H9 (cell line): ENCODE data around the gene SMCHD1. TPM values are rescaled to one million over a fixed set of nuclear protein-coding genes. Genes with fewer than 3 reads are reported as not detected.
"Not testable (repeated sequence)": the region's sequence is repeated elsewhere in the genome, so short reads cannot be mapped to it uniquely, and the experiment has no call there.

Source experiments
- DNase-seq: peaks from one replicate; pipeline ENCODE4 v3.0.0-alpha.2; 2017
- H2AFZ ChIP-seq: one replicate; pipeline ENCODE4 v1.6.1; 2013; ENCODE audit warnings: mild to moderate bottlenecking, low read length, control low read depth, moderate library complexity
- H2AK5ac ChIP-seq: 2 replicates; pipeline ENCODE4 v1.6.1; 2013; ENCODE audit warnings: low read length, control low read depth, mixed read lengths; ENCODE audit not compliant: insufficient read length
- H2BK120ac ChIP-seq: one replicate; pipeline ENCODE4 v1.6.1; 2013; ENCODE audit warnings: low read depth, mild to moderate bottlenecking, low read length, control low read depth, inconsistent platforms; ENCODE audit not compliant: poor library complexity, severe bottlenecking
- H2BK12ac ChIP-seq: 2 replicates; pipeline ENCODE4 v1.6.1; 2013; ENCODE audit warnings: low read length, control low read depth, mixed read lengths, low read depth; ENCODE audit not compliant: insufficient read length
- H2BK15ac ChIP-seq: 2 replicates; pipeline ENCODE4 v1.6.1; 2013; ENCODE audit warnings: low read depth, low read length, control low read depth
- H2BK20ac ChIP-seq: one replicate; pipeline ENCODE4 v1.6.1; 2013; ENCODE audit warnings: low read depth, mild to moderate bottlenecking, low read length, control low read depth, inconsistent platforms; ENCODE audit not compliant: poor library complexity, severe bottlenecking
- H2BK5ac ChIP-seq: 2 replicates; pipeline ENCODE4 v1.6.1; 2013; ENCODE audit warnings: low read length, control low read depth, mixed read lengths; ENCODE audit not compliant: insufficient read length
- H3K14ac ChIP-seq: 2 replicates; pipeline ENCODE4 v1.6.1; 2013; ENCODE audit warnings: low read length, control low read depth; ENCODE audit not compliant: insufficient read depth
- H3K18ac ChIP-seq: 2 replicates; pipeline ENCODE4 v1.6.1; 2013; ENCODE audit warnings: low read depth, mild to moderate bottlenecking, mixed read lengths, low read length, control low read depth; ENCODE audit not compliant: insufficient read length
- H3K23ac ChIP-seq: 2 replicates; pipeline ENCODE4 v1.6.1; 2013; ENCODE audit warnings: low read length, control low read depth, mixed read lengths, low read depth; ENCODE audit not compliant: insufficient read length
- H3K23me2 ChIP-seq: 2 replicates; pipeline ENCODE4 v1.6.1; 2013; ENCODE audit warnings: low read depth, mild to moderate bottlenecking, mixed read lengths, low read length, control low read depth; ENCODE audit not compliant: insufficient read length, poor library complexity, severe bottlenecking
- H3K27ac ChIP-seq: 2 replicates; pipeline ENCODE4 v1.5.1; 2013; ENCODE audit warnings: low read length, control low read depth, mixed read lengths, low read depth; ENCODE audit not compliant: insufficient read length
- H3K27me3 ChIP-seq: 2 replicates; pipeline ENCODE4 v1.6.1; 2013; ENCODE audit warnings: low read length, control low read depth, inconsistent platforms; ENCODE audit not compliant: insufficient read depth
- H3K4ac ChIP-seq: 2 replicates; pipeline ENCODE4 v1.6.1; 2013; ENCODE audit warnings: low read depth, mild to moderate bottlenecking, control low read depth, inconsistent platforms, low read length, moderate library complexity
- H3K4me1 ChIP-seq: 2 replicates; pipeline ENCODE4 v1.6.1; 2013; ENCODE audit warnings: low read length, control low read depth, inconsistent platforms; ENCODE audit not compliant: insufficient read depth
- H3K4me2 ChIP-seq: 2 replicates; pipeline ENCODE4 v1.6.1; 2013; ENCODE audit warnings: low read length, control low read depth, mixed read lengths; ENCODE audit not compliant: insufficient read length, insufficient read depth
- H3K56ac ChIP-seq: 2 replicates; pipeline ENCODE4 v1.6.1; 2013; ENCODE audit warnings: low read depth, mild to moderate bottlenecking, mixed read lengths, low read length, control low read depth; ENCODE audit not compliant: insufficient read length
- H3K79me1 ChIP-seq: 2 replicates; pipeline ENCODE4 v1.6.1; 2013; ENCODE audit warnings: low read depth, mild to moderate bottlenecking, moderate library complexity, low read length, control low read depth, inconsistent platforms; ENCODE audit not compliant: insufficient read depth, poor library complexity, severe bottlenecking
- H3K79me2 ChIP-seq: 2 replicates; pipeline ENCODE4 v1.6.1; 2013; ENCODE audit warnings: low read length, control low read depth, inconsistent platforms; ENCODE audit not compliant: insufficient read depth
- H3K9ac ChIP-seq: 2 replicates; pipeline ENCODE4 v1.6.1; 2013; ENCODE audit warnings: low read length, control low read depth, mixed read lengths; ENCODE audit not compliant: insufficient read length; ENCODE audit errors: extremely low read depth
- H3K9me3 ChIP-seq: one replicate; pipeline ENCODE4 v1.6.1; 2013; ENCODE audit warnings: low read depth, low read length, inconsistent platforms; ENCODE audit not compliant: control insufficient read depth
- H3T11ph ChIP-seq: one replicate; pipeline ENCODE4 v1.6.1; 2013; ENCODE audit warnings: mild to moderate bottlenecking, low read length, control low read depth, inconsistent platforms
- H4K20me1 ChIP-seq: one replicate; pipeline ENCODE4 v1.6.1; 2013; ENCODE audit not compliant: control insufficient read depth, insufficient read length, insufficient read depth
- H4K5ac ChIP-seq: 2 replicates; pipeline ENCODE4 v1.6.1; 2013; ENCODE audit warnings: low read depth, mild to moderate bottlenecking, mixed read lengths, low read length, control low read depth; ENCODE audit not compliant: insufficient read length
- H4K8ac ChIP-seq: replicated peaks from 2 replicates; pipeline ENCODE4 v1.6.1; 2013; ENCODE audit warnings: low read length, control low read depth, mixed read lengths, low read depth; ENCODE audit not compliant: insufficient read length
- H4K91ac ChIP-seq: 2 replicates; pipeline ENCODE4 v1.6.1; 2013; ENCODE audit warnings: low read depth, mild to moderate bottlenecking, moderate library complexity, mixed read lengths, low read length, control low read depth; ENCODE audit not compliant: insufficient read length
- H3K27ac Mint-ChIP-seq, 3 experiments: 2 replicates in 2 of 3; 3 replicates in 1 of 3; pipeline ENCODE4 v1.8.0; 2020 to 2021; ENCODE audit warnings: mixed read lengths in 3 of 3, mild to moderate bottlenecking in 1 of 3, moderate library complexity in 1 of 3
- H3K27me3 Mint-ChIP-seq: 2 replicates; pipeline ENCODE4 v1.8.0; 2021; ENCODE audit warnings: low read depth, mild to moderate bottlenecking, moderate library complexity, mixed read lengths
- H3K36me3 Mint-ChIP-seq, 3 experiments: 2 replicates in 2 of 3; 3 replicates in 1 of 3; pipeline ENCODE4 v1.8.0; 2020 to 2021; ENCODE audit warnings: low read depth in 3 of 3, mixed read lengths in 3 of 3; ENCODE audit not compliant: insufficient read depth in 1 of 3
- H3K4me1 Mint-ChIP-seq, 2 experiments: 2 replicates each; pipeline ENCODE4 v1.8.0; 2020; ENCODE audit warnings: mixed read lengths in 2 of 2
- H3K4me3 Mint-ChIP-seq, 2 experiments: 2 replicates in 1 of 2; 3 replicates in 1 of 2; pipeline ENCODE4 v1.8.0; 2020 to 2021; ENCODE audit warnings: mild to moderate bottlenecking in 2 of 2, mixed read lengths in 2 of 2, moderate library complexity in 1 of 2
- H3K9me3 Mint-ChIP-seq, 2 experiments: 2 replicates in 1 of 2; 3 replicates in 1 of 2; pipeline ENCODE4 v1.8.0; 2020; ENCODE audit warnings: mild to moderate bottlenecking in 2 of 2, mixed read lengths in 2 of 2, moderate library complexity in 1 of 2
- CTCF ChIP-seq: fragments of 200-600 bp; sonication (generic); conservative IDR thresholded peaks from 3 replicates; pipeline ENCODE4 v1.8.0; 2021; ENCODE audit warnings: antibody characterized with exemption, mild to moderate bottlenecking
- WGBS: extraction: QIAGEN DNeasy Blood & Tissue Kit; methylation state at CpG from one replicate; pipeline ENCODE4 v1.1.7; 2013; ENCODE audit warnings: missing lambda C conversion rate, low lambda C conversion rate, mixed read lengths; ENCODE audit not compliant: insufficient read length; ENCODE audit errors: extremely low coverage; 5-methylcytosine and 5-hydroxymethylcytosine counted together
- total RNA-seq: library from RNA; stranded (reverse); gene quantifications from 2 replicates; pipeline ENCODE4 v1.2.1, GENCODE V29; 2021

SMCHD1 gene
- total RNA-seq, 1 experiment from 2014 or later: 53.5 TPM

DNA sequence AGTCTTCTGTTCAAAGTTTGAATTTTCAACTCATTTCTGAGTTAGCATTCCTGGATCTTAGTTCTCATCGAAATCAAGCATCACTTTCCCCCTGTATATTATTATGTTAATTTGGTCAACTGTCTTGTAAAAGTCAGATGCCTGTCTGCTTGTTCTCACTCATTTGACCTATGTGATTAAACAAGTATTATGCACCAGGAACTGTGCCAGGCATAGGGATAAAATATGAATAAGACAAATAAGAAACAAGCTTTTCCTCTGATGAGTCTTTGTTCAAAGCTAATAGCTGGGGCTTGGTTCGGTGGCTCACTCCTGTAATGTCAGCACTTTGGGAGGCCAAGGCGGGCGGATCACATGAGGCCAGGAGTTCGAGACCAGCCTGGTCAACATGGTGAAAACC lies 171.5 kb downstream of the SMCHD1 start:
- no peak overlapping the region for H3K27ac ChIP-seq
- no peak overlapping the region for H4K5ac ChIP-seq
- H3K4me3 Mint-ChIP-seq: no peak overlapping the region
- TF ChIP-seq CTCF: no peak
- H3K79me1 ChIP-seq: no peaks in the 10 kb centered on the region
- H4K8ac ChIP-seq: no peak overlapping the region
- no peak overlapping the region for H2BK12ac ChIP-seq
- no peak overlapping the region for H3K9ac ChIP-seq
- no peak overlapping the region for H2BK5ac ChIP-seq
- peaks cover 0 to 6% of the 10 kb centered on the region in 2 experiments; a peak in 2 of 5 replicates for H3K9me3 Mint-ChIP-seq
- no peak for DNase-seq
- H3K4ac ChIP-seq: no peak overlapping the region
- no peak overlapping the region for H3K27ac Mint-ChIP-seq
- no peaks in the 10 kb centered on the region; the same call in 1 of the 2 replicates for H3K27me3 Mint-ChIP-seq
- no peak overlapping the region for H2AFZ ChIP-seq
- H2AK5ac ChIP-seq: no peak overlapping the region
- H3K23ac ChIP-seq: no peak overlapping the region
- H3K9me3 ChIP-seq: no peaks in the 10 kb centered on the region
- H3K4me1 Mint-ChIP-seq: peaks cover 6 to 8% of the 10 kb centered on the region in 2 experiments
- H3K14ac ChIP-seq: no peak overlapping the region
- WGBS: no CpG with 5 or more reads among the region's 5 CpGs
- H3K27me3 ChIP-seq: no peaks in the 10 kb centered on the region
- H2BK120ac ChIP-seq: no peak overlapping the region
- H3K56ac ChIP-seq: no peak overlapping the region
- H3T11ph ChIP-seq: no peak overlapping the region
- no peaks in the 10 kb centered on the region; a peak in 1 of 7 replicates for H3K36me3 Mint-ChIP-seq
- H2BK20ac ChIP-seq: no peak overlapping the region
- H4K20me1 ChIP-seq: no peaks in the 10 kb centered on the region
- H2BK15ac ChIP-seq: no peak overlapping the region
- H3K4me2 ChIP-seq: no peak overlapping the region
- H3K23me2 ChIP-seq: no peaks in the 10 kb centered on the region
- no peaks in the 10 kb centered on the region for H3K4me1 ChIP-seq
- no peaks in the 10 kb centered on the region for H3K79me2 ChIP-seq
- no peak overlapping the region for H3K18ac ChIP-seq
- H4K91ac ChIP-seq: no peak overlapping the region

GRCh38 chr18:2836118-2836517 lies 180.6 kb downstream of the SMCHD1 start:
- not testable (repeated sequence) for H3K18ac ChIP-seq, H3K9ac ChIP-seq, H4K91ac ChIP-seq, H2BK15ac ChIP-seq, H3K14ac ChIP-seq, H2BK12ac ChIP-seq, H2BK5ac ChIP-seq, H3K23me2 ChIP-seq, H3K23ac ChIP-seq, H3K79me2 ChIP-seq, H3K9me3 ChIP-seq, H3K4ac ChIP-seq, H3K27ac Mint-ChIP-seq, H2BK20ac ChIP-seq, H3K79me1 ChIP-seq, H4K8ac ChIP-seq, H3K36me3 Mint-ChIP-seq, H3K27ac ChIP-seq, H3K4me1 ChIP-seq, H3T11ph ChIP-seq, H3K4me2 ChIP-seq, H2BK120ac ChIP-seq, H4K5ac ChIP-seq, DNase-seq, H2AK5ac ChIP-seq, H3K27me3 ChIP-seq, H2AFZ ChIP-seq, H3K4me1 Mint-ChIP-seq, H4K20me1 ChIP-seq, H3K4me3 Mint-ChIP-seq, H3K56ac ChIP-seq
- WGBS: no CpG with 5 or more reads among the region's 3 CpGs
- Mint-ChIP-seq H3K9me3 (peaks cover 6 to 12% of the 10 kb centered on the region in 2 experiments; a peak in 4 of 5 replicates), H3K27me3 (peaks cover 18% of the 10 kb centered on the region)
